Jurkat, Clone E6-1 (cell line): Measurements from ENCODE around the gene TMEM47.

ENCODE experiments used
- DNase-seq: peaks from one replicate; pipeline ENCODE4 v3.0.0-alpha.2; 2011; ENCODE audit warnings: low read depth, low spot score
- H3K4me3 ChIP-seq: 2 replicates; pipeline ENCODE4 v1.5.1; 2011; ENCODE audit warnings: mild to moderate bottlenecking, low read length, control low read depth, moderate library complexity

Gene TMEM47

DNA sequence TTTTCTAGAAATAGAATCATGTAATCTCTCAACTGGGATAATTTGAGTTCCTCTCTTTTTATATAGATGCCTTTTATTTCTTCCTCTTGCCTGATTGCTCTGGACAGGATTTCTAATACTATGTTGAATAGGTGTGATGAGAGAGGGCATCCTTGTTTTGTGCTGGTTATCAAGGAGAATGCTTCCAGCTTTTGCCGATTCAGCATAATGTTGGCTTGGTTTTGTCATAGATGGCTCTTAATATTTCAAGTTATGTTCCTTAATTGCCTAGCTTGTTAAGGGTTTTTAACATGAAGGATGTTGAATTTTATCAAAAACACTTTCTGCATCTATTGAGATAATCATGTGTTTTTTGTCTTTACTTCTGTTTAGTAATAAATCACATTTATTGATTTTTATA, 58.7 kb downstream of the TMEM47 start:
- DNase-seq: no peak
- H3K4me3 ChIP-seq: no peak overlapping the region

DNA sequence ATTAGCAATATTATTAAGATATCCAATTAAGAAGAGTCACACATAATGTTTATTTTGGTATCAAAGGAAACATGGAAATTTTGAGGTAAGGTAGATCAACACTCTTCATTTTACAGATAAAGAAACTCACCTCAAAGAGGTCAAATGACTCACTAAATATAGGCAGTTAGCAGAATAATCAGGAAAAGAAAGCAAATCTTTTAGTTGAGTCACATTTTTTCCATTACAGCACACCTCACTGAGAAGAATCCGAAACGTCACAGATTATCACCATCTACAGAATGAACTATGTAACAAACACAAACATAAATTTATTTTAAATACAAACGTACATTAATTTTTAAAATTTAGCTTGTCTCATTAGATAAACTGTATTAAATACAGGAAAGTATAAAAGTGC, 70.1 kb downstream of the TMEM47 start:
- DNase-seq: no peak
- no peak overlapping the region for H3K4me3 ChIP-seq

DNA sequence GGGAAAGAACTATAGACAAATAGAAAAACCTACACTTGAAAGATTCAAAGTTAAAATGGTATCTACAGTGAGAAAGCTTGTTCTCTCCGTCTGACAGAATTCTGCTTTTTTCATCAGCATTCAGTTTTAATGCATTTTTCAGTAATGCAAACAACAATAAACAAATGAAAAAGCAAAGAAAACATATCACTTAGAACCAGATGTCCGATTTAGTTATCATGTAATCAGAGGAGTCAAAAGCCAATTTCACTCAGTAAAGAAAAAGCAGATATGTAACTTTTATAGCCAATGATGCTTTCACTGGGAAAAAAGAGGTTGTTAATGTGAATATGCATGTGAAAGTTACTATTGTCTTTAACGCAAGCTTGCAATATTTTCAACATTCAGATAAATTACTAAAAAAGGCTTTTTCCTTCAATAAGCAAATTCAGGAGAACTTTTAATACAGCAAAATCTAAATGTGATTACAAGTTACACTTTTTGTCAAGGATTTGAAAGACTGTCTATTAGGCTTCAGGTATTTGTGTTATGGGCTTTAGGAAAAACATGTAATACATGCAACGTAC, 70.7 kb downstream of the TMEM47 start:
- DNase-seq: no peak
- no peak overlapping the region for H3K4me3 ChIP-seq

DNA sequence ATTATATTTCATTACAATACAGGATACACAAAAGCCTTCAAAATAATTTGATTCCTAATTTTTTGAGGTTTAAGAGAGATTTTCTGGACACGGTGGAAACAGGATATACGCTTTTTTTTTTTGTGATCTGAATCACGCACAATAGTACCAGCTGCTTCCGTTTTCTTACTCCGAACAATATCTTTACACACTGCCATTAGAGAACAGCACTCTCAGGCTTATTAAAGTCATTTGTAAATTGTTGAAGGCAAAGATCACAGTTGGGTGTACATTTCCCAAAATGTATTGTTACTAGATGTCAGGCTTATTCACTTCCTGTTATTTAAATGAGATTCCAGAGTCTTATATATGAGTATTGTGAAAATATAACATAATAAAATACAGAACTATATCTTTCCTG, 71.5 kb downstream of the TMEM47 start:
- DNase-seq: no peak
- no peak overlapping the region for H3K4me3 ChIP-seq

DNA sequence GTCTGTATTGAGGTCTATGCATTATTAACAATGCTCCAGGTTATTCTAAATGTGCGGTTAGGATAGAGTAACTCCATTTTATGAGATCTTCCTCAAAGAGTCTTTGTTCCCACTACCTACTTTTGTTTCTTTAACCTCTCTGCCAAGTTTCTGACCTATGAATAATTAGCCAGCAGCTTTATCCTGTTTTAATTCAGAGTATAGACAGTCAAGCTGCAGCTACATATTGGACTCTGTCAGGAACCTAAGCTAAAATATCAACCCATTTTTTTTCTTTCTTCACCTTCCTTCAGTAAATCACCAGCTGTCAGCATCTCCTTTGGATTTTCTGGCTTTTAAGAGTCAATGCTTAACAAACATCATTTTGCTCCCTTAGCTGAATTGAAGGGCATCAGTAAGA, 72.3 kb downstream of the TMEM47 start:
- no peak for DNase-seq
- no peak overlapping the region for H3K4me3 ChIP-seq

DNA sequence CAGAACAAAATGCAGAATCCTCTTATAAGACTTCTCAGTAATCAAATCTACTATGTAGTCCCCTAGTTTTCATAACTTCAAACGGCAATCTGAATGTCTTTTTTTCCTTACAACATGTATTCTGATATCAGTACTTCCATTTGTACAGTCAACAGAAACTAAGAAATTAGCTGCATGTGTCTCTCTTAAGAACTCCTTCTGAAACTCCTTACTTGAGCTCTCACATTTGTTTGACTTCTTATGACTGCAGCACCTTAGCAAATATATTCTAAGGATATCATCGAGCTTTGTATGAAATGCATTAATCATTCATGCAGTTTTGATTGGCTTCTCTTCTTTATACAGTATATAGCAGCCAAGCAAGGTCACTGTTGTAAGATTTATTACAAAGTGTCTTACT, 77.0 kb downstream of the TMEM47 start:
- no peak overlapping the region for H3K4me3 ChIP-seq
- no peak for DNase-seq

DNA sequence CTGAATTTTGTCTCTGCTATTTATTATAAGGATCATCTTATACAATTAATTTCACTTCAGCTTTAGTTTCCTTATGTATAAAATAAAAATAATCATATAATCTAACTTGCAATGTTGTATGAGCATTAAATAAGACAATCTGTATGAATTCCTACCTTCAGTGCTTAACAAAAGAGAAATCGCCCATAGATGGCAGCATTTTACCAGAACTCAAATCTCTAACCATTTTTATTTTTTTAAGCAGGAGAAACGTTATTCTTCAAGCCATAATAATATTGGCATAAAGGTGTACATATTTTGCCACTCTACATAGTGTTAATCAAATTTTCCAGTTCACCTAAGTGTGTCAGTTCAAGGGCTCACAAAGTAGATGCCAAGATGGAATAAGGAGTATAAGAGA, 78.8 kb downstream of the TMEM47 start:
- H3K4me3 ChIP-seq: no peak overlapping the region
- DNase-seq: peak; percentile 4
